Epithelial cell of prostate (primary cell): Measurements from ENCODE around the gene STAT1.

Experiments
- DNase-seq: peaks from one replicate; pipeline ENCODE4 v3.0.0-alpha.2; 2011; ENCODE audit warnings: low read depth, low spot score
- H3K27ac ChIP-seq: fragments of 450-650 bp; 2 replicates; pipeline ENCODE4 v1.5.1; 2017; ENCODE audit warnings: mild to moderate bottlenecking

STAT1 gene

GRCh38 chr2:191013932-191014652, at the start of gene STAT1:
TSS of gene STAT1 (minus strand) at chr2:191014171. CDS start at chr2:191010003, 4,168 bp downstream.
- H3K27ac ChIP-seq = peak within 1 kb of the TSS; percentile 64
- DNase-seq = peak; percentile 40

GRCh38 chr2:191063584-191063983, 49.6 kb upstream of the STAT1 start:
- no peak overlapping the region for H3K27ac ChIP-seq
- no peak for DNase-seq

DNA sequence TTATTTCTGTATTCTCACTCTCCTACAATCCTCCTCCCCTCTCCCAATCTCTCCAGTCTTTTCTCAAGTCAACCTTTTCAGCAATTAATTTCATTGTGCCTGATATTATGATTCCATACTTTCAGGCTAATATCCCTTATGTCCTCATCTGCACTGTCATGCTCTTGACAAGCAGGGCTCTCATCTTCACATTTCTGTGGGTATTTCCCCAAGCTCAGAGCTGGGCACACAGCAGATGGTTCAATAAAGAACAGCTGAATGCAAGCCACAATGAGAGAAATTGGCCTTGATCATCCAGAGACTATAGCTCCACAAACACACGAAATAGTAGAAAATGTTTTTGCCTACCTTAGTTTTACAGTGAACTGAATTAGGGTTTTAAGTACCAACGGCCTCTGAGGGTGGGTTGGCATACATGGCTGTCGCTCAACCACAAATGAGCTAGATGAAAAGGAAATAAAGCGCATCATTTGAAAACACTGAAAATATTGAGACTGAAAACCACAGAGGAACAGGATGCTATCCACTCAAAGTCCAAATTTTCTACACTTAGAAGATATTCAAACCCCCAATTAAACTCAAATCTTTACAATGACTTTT, 47.5 kb upstream of the STAT1 start:
- H3K27ac ChIP-seq = no peak overlapping the region

DNA sequence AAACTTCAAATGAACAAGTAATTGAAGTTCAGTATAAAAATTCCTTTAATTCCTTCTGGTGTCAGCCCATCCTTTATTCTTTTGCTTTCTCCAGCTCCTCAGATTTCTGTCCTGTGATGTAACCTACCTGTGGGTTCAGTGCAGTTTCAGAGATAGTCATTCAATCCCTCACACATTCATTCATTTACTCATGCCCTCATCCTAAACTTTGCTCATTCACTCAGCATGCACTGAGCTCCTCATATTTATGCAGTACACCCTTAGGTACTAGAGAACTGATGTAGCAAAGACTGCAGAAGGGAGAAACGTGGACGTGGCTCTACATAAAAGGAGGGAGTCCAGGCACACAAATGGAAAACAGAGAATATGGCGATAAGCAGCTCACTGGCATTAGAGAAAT, 45.3 kb upstream of the STAT1 start:
- no peak overlapping the region for H3K27ac ChIP-seq
- no peak for DNase-seq

More for the DNA sequence above, 47.5 kb upstream of the STAT1 start:
- no peak for DNase-seq

DNA sequence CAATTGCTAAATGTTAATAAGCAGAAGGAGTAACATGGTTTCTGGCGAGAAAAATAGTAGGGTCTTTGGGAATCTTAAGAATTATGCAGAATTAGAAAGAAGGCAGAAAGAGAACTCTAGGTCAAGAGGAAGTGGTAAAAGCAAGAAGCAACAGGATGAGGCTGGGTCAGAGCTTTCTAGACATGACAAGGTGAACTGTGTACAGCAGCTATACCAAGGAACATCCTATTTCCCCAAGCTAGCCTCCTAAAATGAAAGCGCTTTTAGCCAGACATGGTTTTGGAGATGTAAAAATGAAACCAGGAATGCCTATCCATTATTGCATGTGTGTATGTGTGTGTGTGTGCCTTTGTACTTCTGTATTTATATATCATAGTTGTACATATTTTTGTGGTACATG, 42.3 kb upstream of the STAT1 start:
- no peak overlapping the region for H3K27ac ChIP-seq
- no peak for DNase-seq

GRCh38 chr2:191053256-191053655, 39.3 kb upstream of the STAT1 start:
- no peak for DNase-seq
- no peak overlapping the region for H3K27ac ChIP-seq

DNA sequence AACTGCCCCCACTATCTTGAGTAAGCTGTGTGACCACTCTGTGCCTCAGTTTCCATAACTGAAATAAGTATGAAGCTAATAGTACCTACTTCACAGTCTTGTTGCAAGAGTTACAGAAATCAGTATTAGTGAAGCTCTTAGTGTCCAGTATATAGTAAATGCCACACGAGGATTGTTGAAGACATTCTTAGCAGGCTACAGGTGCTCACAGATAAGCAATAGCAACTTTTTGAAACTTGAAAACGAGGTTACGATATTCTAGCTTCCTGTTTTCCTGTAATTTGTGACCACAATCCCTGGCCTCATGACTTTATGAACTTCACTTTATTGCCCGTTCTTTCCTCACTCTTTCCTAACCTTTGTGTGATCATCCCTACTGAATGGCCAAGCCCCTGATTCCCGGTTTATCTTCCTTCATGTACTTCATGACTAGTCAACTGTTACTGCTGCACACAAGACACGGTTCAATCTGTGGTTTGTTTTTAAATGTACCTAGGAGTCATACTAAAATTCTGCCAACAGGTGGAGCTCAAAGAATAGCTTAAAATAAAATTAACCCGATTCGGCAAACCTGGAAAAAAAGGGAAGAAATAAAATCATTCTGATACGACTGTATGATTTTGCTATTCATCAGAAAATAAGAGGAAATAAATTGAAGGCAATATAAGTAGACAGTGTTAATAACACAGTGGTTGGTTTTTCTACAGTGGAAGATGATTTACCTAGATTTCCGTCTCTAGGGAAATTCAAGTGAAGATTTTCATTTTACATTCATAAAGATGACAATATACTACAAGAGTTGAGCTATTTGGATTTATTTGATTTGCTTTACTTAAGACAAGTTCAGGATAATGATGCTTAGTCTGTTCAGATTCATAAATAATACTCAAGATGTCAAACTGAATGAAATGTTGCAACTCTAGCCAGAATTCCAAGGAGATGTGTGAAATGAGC, 38.1 kb upstream of the STAT1 start:
- no peak for DNase-seq
- H3K27ac ChIP-seq = no peak overlapping the region

DNA sequence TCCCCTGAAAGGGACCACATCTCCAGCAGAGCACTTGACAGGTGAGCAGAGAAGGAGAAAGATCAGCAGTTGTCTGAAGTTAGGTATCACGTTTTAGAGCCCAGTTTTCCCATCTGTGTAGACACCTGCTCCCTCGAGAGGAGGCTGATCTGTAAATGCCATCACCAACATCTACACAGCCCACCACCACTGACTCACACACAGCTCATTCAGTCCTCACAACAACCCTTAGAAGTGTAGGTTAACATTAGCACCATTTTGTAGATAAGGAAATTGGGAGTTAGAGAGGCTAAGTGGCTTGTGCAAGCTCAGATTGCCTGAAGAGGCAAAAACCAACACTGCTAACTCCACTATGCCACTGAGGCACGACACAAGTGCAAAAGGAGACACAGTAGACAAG, 37.2 kb upstream of the STAT1 start:
- DNase-seq = no peak
- no peak overlapping the region for H3K27ac ChIP-seq

DNA sequence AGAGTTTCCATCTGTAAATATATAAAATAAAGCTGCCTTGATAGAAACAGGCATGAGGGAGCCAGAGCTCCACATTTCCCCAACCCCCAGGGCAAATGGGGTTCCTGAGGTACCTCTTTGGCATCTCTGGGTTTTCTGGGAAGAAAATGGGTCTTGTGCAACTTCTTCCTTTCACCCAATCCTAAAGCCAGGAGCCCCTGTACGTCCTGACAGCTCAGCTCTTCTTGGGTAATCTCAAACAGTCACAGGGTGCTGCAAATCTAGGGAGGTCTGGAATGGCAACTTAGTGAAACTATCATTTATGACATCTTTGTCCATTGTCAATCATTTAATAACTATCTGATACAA, 36.6 kb upstream of the STAT1 start:
- H3K27ac ChIP-seq = no peak overlapping the region
- no peak for DNase-seq

GRCh38 chr2:191049728-191050639, 36.0 kb upstream of the STAT1 start:
- no peak for DNase-seq
- H3K27ac ChIP-seq = peak overlapping the region; percentile 12

- peak overlapping the region; percentile 64 for H3K27ac ChIP-seq
- no peak for DNase-seq
Observed at GRCh38 chr2:191048073-191048472, 34.1 kb upstream of the STAT1 start.

DNA sequence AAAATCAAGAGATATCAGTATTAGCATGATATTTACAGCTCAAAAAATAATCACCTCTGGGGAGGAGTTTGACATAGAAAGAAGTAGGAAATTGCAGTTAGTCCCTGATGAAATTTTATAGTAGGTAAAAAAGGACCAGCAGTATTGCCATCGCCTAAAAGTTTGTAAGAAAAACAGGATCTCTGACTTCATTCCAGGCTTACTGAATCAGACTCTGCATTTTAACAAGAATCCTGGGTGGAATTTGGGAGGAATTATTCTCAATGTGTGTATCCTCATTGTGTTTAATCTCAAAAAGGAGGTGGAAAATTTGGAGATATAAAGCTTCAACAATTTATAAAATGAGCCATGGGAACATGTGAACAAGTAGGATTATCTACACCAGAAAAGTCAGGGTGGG, 31.2 kb upstream of the STAT1 start:
- no peak for DNase-seq
- no peak overlapping the region for H3K27ac ChIP-seq

DNA sequence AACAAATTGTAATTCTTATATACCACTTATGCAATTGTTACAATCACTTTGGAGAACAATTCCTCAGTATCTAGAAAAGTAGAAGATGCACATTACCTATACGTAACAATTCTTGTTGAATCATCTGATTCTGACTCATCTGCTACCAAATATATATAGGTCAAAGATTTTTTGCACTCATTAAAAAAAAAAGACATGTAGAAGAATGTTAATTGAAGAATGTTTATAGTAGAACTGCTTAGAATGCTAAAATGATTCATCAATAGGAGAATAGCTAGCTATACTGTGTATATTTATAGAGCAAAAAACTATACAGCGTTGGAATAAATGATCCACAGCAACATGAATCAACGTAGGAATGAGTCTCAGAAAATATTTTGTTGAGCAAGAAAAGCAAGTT, 29.5 kb upstream of the STAT1 start:
- no peak for DNase-seq
- no peak overlapping the region for H3K27ac ChIP-seq

DNA sequence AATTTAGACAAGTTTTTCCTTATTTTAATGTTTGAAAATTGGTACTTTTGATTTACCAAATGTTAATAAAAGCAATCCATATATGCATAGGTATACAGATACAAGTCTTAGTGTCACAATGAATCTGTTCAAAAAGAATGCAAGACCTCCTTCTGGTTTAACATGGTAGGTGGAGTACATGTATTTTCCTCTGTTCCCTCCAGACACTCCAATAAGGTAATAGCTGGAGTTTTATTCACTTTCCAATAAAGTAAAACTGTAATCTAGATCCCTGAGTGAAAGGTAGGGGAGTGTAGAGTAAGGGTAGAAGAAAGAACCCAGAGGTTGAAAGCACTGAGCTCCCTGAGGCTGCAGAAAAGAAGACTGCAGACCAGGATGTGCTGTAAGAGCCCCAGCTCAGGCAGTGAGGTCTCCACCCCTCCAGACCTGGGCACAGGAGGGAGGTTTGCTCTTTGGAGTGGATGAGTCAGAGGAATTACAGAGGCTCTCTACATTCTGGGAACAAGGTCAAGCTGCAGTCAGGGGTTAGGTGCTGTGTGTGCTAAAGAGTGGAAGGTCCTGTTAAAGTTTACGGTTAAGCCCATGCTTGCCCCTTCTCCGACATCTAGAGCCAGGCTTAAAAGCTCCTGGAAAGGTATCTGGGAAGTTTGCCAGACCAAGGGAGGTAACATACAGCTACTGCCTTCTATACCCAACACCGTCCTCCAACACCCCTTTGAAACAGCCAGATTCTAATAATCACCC, 27.6 kb upstream of the STAT1 start:
- H3K27ac ChIP-seq = no peak overlapping the region
- no peak for DNase-seq

DNA sequence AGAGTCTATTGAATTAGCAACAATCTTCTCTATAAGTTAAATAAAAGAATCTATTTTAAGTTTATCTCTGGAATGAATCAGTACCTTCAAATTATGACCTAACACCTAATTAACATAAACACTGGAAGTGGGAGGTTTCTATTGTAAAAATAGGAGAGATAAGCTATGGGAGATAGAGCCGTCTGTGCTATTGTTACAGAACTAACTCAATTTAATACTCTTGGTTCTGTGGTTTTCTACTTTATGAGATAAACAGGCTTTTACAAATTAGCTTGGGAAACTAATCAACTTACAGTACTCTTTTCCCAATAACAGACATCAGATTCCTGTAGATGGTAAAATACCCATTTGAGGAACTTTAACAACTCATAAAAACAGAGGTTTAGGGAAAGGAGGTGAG, 25.6 kb upstream of the STAT1 start:
- no peak for DNase-seq
- H3K27ac ChIP-seq = no peak overlapping the region

DNA sequence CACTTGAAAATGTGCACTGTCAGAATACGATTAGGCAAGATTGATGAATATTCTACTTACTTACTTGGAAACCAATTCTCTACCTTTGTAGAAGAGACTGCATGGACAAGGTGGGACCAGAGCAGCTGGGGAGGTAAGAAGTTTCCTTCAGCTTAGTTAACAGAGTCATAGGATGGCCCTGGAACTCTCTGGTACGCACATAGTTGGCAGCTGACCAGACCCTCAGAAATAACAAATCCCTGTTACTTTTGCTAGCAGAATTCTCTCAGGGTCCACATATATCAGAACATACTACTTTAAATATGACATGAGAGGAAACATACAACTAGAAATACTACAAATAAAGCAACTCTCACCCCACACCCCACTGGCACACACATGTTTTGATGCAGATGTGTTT, 24.8 kb upstream of the STAT1 start:
- DNase-seq = no peak
- H3K27ac ChIP-seq = peak overlapping the region; percentile 52

- peak overlapping the region; percentile 52 for H3K27ac ChIP-seq
- DNase-seq = peak; percentile 36
Observed at GRCh38 chr2:191038241-191038725, 24.3 kb upstream of the STAT1 start.

DNA sequence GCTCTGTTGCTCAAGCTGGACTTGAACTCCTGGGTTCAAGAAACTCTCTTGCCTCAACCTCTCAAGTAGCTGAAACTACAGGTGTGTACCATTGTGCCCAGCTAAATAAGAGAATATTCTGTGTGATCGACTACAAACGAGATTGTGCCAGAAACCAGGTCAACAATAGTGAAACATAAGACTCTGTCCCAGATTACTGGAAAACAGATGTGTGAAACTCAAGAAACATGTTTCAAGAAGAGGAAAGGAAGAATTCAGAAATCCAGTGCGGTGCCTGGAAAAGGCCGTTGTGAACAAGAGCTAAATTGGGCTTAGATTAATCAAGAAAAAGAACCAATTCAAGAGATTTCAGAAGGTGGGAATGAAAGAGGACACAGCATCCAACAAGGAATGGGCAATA, 23.4 kb upstream of the STAT1 start:
- H3K27ac ChIP-seq = no peak overlapping the region
- no peak for DNase-seq

- DNase-seq = no peak
- no peak overlapping the region for H3K27ac ChIP-seq
Observed at GRCh38 chr2:191036363-191036762, 22.4 kb upstream of the STAT1 start.
